MCF 10A (cell line): ENCODE data around the gene TBC1D26. TPM values are rescaled to one million over a fixed set of nuclear protein-coding genes. Genes with fewer than 3 reads are reported as not detected.
"Not testable (repeated sequence)": the region's sequence is repeated elsewhere in the genome, so short reads cannot be mapped to it uniquely, and the experiment has no call there.

Experiments
- Bru-seq: library from RNA; stranded (reverse); fragments of 400-500 nt; gene quantifications from one replicate; lab custom pipeline; 2021; lab: Mats Ljungman, UMichigan
- BruChase-seq, 2 experiments: library from RNA; stranded (reverse); fragments of 400-500 nt; gene quantifications; one replicate each; lab custom pipeline; 2021; lab: Mats Ljungman, UMichigan
- BruUV-seq: library from RNA; stranded (reverse); fragments of 400-500 nt; replicated peaks from 2 replicates; lab custom pipeline; 2021; lab: Mats Ljungman, UMichigan
- CTCF ChIA-PET: fragments of 300-600 bp; sonication (Branson Sonifier 250); formaldehyde crosslinking; extraction: SDS; loops from one replicate; lab custom pipeline; 2021; ENCODE audit warnings: antibody characterized with exemption, inconsistent platforms; lab: Yijun Ruan, JAX
- POLR2A ChIA-PET: fragments of 300-600, 350-650 bp; sonication (Branson Sonifier 250); formaldehyde crosslinking; extraction: SDS; loops from one replicate; lab custom pipeline; 2020; ENCODE audit warnings: antibody characterized with exemption, inconsistent platforms; lab: Yijun Ruan, JAX
- DNase-seq: peaks from one replicate; pipeline ENCODE4 v3.0.0-alpha.2; 2018; ENCODE audit not compliant: unreplicated experiment
- H3K27ac Mint-ChIP-seq: one replicate; pipeline ENCODE4 v1.8.0; 2022; ENCODE audit warnings: mild to moderate bottlenecking, low read depth, mixed read lengths; ENCODE audit not compliant: unreplicated experiment
- H3K27me3 Mint-ChIP-seq: one replicate; pipeline ENCODE4 v1.8.0; 2022; ENCODE audit warnings: mixed read lengths; ENCODE audit not compliant: insufficient read depth, unreplicated experiment
- H3K36me3 Mint-ChIP-seq: one replicate; pipeline ENCODE4 v1.8.0; 2022; ENCODE audit warnings: mild to moderate bottlenecking, moderate library complexity, mixed read lengths; ENCODE audit not compliant: insufficient read depth, unreplicated experiment
- H3K4me1 Mint-ChIP-seq: one replicate; pipeline ENCODE4 v1.8.0; 2022; ENCODE audit warnings: mixed read lengths; ENCODE audit not compliant: insufficient read depth, unreplicated experiment
- H3K4me3 Mint-ChIP-seq: one replicate; pipeline ENCODE4 v1.8.0; 2022; ENCODE audit warnings: mild to moderate bottlenecking, moderate library complexity, mixed read lengths; ENCODE audit not compliant: unreplicated experiment
- H3K9me3 Mint-ChIP-seq: one replicate; pipeline ENCODE4 v1.8.0; 2022; ENCODE audit warnings: mixed read lengths; ENCODE audit not compliant: unreplicated experiment
- CTCF ChIP-seq: fragments of 200-600 bp; IDR thresholded peaks from one replicate; pipeline ENCODE4 v1.8.0; 2022; ENCODE audit warnings: antibody characterized with exemption, mild to moderate bottlenecking; ENCODE audit not compliant: unreplicated experiment
- intact Hi-C: fragments of 100-400 bp; cut with micrococcal nuclease; formaldehyde crosslinking; loops from 2 replicates; pipeline ENCODE4 v1.14.1; 2022
- long read RNA-seq: library from polyadenylated mRNA; stranded (forward); transcript quantifications from one replicate; pipeline ENCODE4 v2.0.0, GENCODE V29; 2022
- total RNA-seq: library from RNA; stranded (reverse); gene quantifications from 2 replicates; pipeline ENCODE4 v1.2.3, GENCODE V29; 2022

The TBC1D26 gene
- total RNA-seq: not detected in 2 replicates
- Bru-seq, nascent RNA: not detected
- BruChase-seq, experiment 1, labeled RNA remaining after a 6-hour chase: percentile 20 among the genes with signal in this experiment
- percentile 6 among the genes with signal in this experiment for BruChase-seq, experiment 2, labeled RNA remaining after a 2-hour chase
- long read RNA-seq: 0 reads

GRCh38 chr17:15731900-15732299 lies at the start of gene TBC1D26:
TBC1D26 (plus strand) TSS chr17:15732283; CDS start chr17:15735349, 3,066 bp downstream.
- H3K36me3 Mint-ChIP-seq, H3K27ac Mint-ChIP-seq, intact Hi-C loops, H3K4me1 Mint-ChIP-seq, POLR2A ChIA-PET, H3K4me3 Mint-ChIP-seq, BruUV-seq, CTCF ChIA-PET, H3K9me3 Mint-ChIP-seq, DNase-seq, H3K27me3 Mint-ChIP-seq: not testable (repeated sequence)

GRCh38 chr17:15683135-15683534 lies 48.9 kb upstream of the TBC1D26 start:
- BruUV-seq, H3K27me3 Mint-ChIP-seq, H3K9me3 Mint-ChIP-seq, intact Hi-C loops, DNase-seq, CTCF ChIA-PET: not testable (repeated sequence)
- peak overlapping the region; percentile 99 for H3K4me3 Mint-ChIP-seq
- H3K36me3 Mint-ChIP-seq: peaks cover 25% of the 10 kb centered on the region
- H3K4me1 Mint-ChIP-seq: peaks cover 18% of the 10 kb centered on the region
- POLR2A ChIA-PET: interaction anchor here (0.6 to 2.9 kb wide), 2 partner anchors 23 to 33 kb away, joined by 4 to 6 read pairs; no protein-coding TSS in a partner anchor
- peak overlapping the region; percentile 98 for H3K27ac Mint-ChIP-seq

- intact Hi-C loops, H3K27me3 Mint-ChIP-seq, H3K9me3 Mint-ChIP-seq, CTCF ChIA-PET: not testable (repeated sequence)
- TSS peak; percentile 73 for BruUV-seq
- H3K36me3 Mint-ChIP-seq: peaks cover 21% of the 10 kb centered on the region
- H3K27ac Mint-ChIP-seq: peak within 1 kb of the TSS; percentile 98
- H3K4me3 Mint-ChIP-seq: peak within 1 kb of the TSS; percentile 99
- peak; percentile 39 for TF ChIP-seq CTCF
- POLR2A ChIA-PET: interaction anchor here (1.3 to 2.9 kb wide), 2 partner anchors 24 to 26 kb away, joined by 6 read pairs; no protein-coding TSS in a partner anchor
- peaks cover 18% of the 10 kb centered on the region for H3K4me1 Mint-ChIP-seq
- DNase-seq: peak; percentile 54
Measured at GRCh38 chr17:15683824-15684478, 48.1 kb upstream of the TBC1D26 start, which contains the start of gene TRIM16. TRIM16 (minus strand) TSS chr17:15684311; CDS start chr17:15651609, 32,702 bp downstream.

- intact Hi-C loops, H3K27ac Mint-ChIP-seq: not testable (repeated sequence)
- peaks cover 12% of the 10 kb centered on the region for H3K36me3 Mint-ChIP-seq
Measured at GRCh38 chr17:15687494-15687893, 44.6 kb upstream of the TBC1D26 start.

GRCh38 chr17:15698967-15699366 lies 33.1 kb upstream of the TBC1D26 start:
- ChIA-PET POLR2A (interaction anchor here (0.6 to 2.6 kb wide), 4 partner anchors 48 to 337 kb away, joined by 3 to 20 read pairs (median 4); no protein-coding TSS in a partner anchor), CTCF (interaction anchor here (0.6 kb wide), 1 partner anchor 265 kb away, joined by 3 read pairs; no protein-coding TSS in a partner anchor)
- H3K27me3 Mint-ChIP-seq, H3K9me3 Mint-ChIP-seq, BruUV-seq, H3K4me1 Mint-ChIP-seq, intact Hi-C loops: not testable (repeated sequence)
- peaks cover 16% of the 10 kb centered on the region for H3K36me3 Mint-ChIP-seq
- H3K27ac Mint-ChIP-seq: peak overlapping the region; percentile 70
- DNase-seq: peak; percentile 1
- H3K4me3 Mint-ChIP-seq: peak overlapping the region; percentile 85

More at GRCh38 chr17:15687494-15687893, 44.6 kb upstream of the TBC1D26 start:
- DNase-seq, H3K9me3 Mint-ChIP-seq, H3K27me3 Mint-ChIP-seq, BruUV-seq, CTCF ChIA-PET, H3K4me3 Mint-ChIP-seq, POLR2A ChIA-PET: not testable (repeated sequence)
- peaks cover 18% of the 10 kb centered on the region for H3K4me1 Mint-ChIP-seq

- ChIA-PET CTCF (interaction anchor here (0.6 kb wide), 1 partner anchor 264 kb away, joined by 3 read pairs; no protein-coding TSS in a partner anchor), POLR2A (interaction anchor here (0.6 to 2.6 kb wide), 4 partner anchors 49 to 336 kb away, joined by 3 to 20 read pairs (median 4); no protein-coding TSS in a partner anchor)
- H3K27me3 Mint-ChIP-seq, intact Hi-C loops, BruUV-seq, H3K9me3 Mint-ChIP-seq, H3K4me1 Mint-ChIP-seq: not testable (repeated sequence)
- peak; percentile 100 for DNase-seq
- peak within 1 kb of the TSS; percentile 85 for H3K4me3 Mint-ChIP-seq
- peak within 1 kb of the TSS; percentile 70 for H3K27ac Mint-ChIP-seq
- H3K36me3 Mint-ChIP-seq: peaks cover 16% of the 10 kb centered on the region
Measured at GRCh38 chr17:15699413-15699924, 32.6 kb upstream of the TBC1D26 start, which contains the start of gene ZNF286A. ZNF286A (plus strand) TSS chr17:15699752; CDS start chr17:15700330, 578 bp downstream.

- TSS peak; percentile 78 for BruUV-seq
- peaks cover 17% of the 10 kb centered on the region for H3K36me3 Mint-ChIP-seq
- H3K4me1 Mint-ChIP-seq, H3K27me3 Mint-ChIP-seq, H3K9me3 Mint-ChIP-seq, intact Hi-C loops, CTCF ChIA-PET, DNase-seq: not testable (repeated sequence)
- peak overlapping the region; percentile 70 for H3K27ac Mint-ChIP-seq
- H3K4me3 Mint-ChIP-seq: peak overlapping the region; percentile 85
- POLR2A ChIA-PET: interaction anchor here (1.1 to 2.6 kb wide), 2 partner anchors 49 to 51 kb away, joined by 5 to 20 read pairs; no protein-coding TSS in a partner anchor
Measured at GRCh38 chr17:15699937-15700336, 32.1 kb upstream of the TBC1D26 start.

- BruUV-seq, CTCF ChIA-PET, H3K4me1 Mint-ChIP-seq, H3K27ac Mint-ChIP-seq, intact Hi-C loops, POLR2A ChIA-PET, DNase-seq, H3K4me3 Mint-ChIP-seq, H3K9me3 Mint-ChIP-seq, H3K27me3 Mint-ChIP-seq: not testable (repeated sequence)
- peaks cover 59% of the 10 kb centered on the region for H3K36me3 Mint-ChIP-seq
Measured at GRCh38 chr17:15704239-15704638, 27.8 kb upstream of the TBC1D26 start.
